Thyroid gland (tissue), 4 donors: ENCODE measurements around the gene SUPT5H.

Source experiments
- POLR2A ChIP-seq, 2 donors: fragments of 450-650 bp; IDR thresholded peaks; one replicate each; pipeline ENCODE4 v1.6.1; 2017; ENCODE audit warnings: antibody characterized with exemption in 2 of 2, mild to moderate bottlenecking in 2 of 2, moderate library complexity in 1 of 2
- TF ChIP-seq, protein P1 (sequence below), 6 experiments: fragments of 200-600 bp in 3 of 6; fragments of 450-650 bp in 3 of 6; sonication (generic) in 3 of 6; IDR thresholded peaks; one replicate each; pipeline ENCODE4 v1.5.1; 2016 to 2019; ENCODE audit warnings: antibody characterized with exemption in 6 of 6, mild to moderate bottlenecking in 2 of 6, inconsistent platforms in 1 of 6, moderate library complexity in 1 of 6

DNA sequence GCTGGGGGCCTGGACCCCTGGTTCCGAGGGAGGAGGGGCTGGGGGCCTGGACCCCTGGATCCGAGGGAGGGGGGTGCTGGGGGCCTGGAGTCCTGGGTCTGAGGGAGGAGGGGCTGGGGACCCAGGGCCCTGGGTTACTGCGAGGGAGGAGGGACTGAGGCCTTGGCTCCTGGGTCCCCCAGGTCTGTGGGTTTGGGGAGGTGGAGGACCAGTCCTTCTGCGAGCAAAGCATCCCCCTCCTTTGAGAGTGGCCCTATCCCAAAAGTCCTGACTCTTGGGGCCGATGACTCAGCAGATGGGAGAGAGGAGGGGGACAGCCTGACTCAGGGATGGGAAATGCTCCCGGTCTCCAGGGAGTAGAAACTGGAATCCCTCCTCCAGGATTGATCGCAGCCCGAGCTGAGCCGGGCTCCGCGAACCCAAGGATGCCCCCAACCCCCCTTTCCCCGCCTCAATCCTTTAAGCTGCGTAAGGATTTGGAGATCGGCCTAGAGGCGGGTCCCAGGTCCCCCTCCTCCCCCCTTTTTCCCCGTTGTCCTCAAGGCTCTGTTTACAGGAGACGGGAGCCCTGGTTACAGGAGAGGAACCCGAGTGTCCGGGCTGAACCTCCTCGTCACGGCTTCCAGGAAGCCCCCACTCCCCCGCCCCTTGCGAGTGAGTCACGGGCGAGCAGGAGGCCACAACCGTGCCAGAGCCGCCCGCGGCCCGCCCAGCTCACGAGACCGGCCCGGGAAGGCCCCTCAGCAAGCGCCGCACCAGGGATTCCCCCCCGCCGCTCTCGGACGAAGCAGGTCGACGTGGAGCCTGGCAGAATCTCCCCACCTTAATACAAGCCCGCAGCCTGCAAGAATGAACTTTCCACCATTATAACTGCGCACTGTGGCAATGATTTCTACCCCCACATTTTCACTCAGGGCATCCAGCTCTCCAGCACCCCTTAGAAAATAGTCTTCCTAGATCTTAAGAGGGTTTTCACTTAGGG, 41.8 kb upstream of the SUPT5H start:
- TF ChIP-seq, protein P1, sequence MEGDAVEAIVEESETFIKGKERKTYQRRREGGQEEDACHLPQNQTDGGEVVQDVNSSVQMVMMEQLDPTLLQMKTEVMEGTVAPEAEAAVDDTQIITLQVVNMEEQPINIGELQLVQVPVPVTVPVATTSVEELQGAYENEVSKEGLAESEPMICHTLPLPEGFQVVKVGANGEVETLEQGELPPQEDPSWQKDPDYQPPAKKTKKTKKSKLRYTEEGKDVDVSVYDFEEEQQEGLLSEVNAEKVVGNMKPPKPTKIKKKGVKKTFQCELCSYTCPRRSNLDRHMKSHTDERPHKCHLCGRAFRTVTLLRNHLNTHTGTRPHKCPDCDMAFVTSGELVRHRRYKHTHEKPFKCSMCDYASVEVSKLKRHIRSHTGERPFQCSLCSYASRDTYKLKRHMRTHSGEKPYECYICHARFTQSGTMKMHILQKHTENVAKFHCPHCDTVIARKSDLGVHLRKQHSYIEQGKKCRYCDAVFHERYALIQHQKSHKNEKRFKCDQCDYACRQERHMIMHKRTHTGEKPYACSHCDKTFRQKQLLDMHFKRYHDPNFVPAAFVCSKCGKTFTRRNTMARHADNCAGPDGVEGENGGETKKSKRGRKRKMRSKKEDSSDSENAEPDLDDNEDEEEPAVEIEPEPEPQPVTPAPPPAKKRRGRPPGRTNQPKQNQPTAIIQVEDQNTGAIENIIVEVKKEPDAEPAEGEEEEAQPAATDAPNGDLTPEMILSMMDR (IDR thresholded peaks at IDR 0.05) = no peak
- TF ChIP-seq POLR2A (IDR thresholded peaks at IDR 0.05) = peak; percentile 76 to 85
